K562 (cell line): ENCODE data around the gene LIPE. TPM values are rescaled to one million over a fixed set of nuclear protein-coding genes. Genes with fewer than 3 reads are reported as not detected.

Experiments
- CBX3 ChIP-seq, 2 experiments: IDR thresholded peaks; 1 replicate in 1 of 2; 2 replicates in 1 of 2; pipeline ENCODE4 v1.6.1; 2012; ENCODE audit warnings: inconsistent platforms in 2 of 2, low read length in 2 of 2, borderline replicate concordance in 1 of 2, control low read depth in 1 of 2
- CEBPG ChIP-seq, 3 experiments: fragments of 200-800 bp in 1 of 3; sonication (Bioruptor generic) in 1 of 3; sonication (generic) in 1 of 3; formaldehyde crosslinking in 1 of 3; IDR thresholded peaks in 2 of 3; conservative IDR thresholded peaks in 1 of 3; 2 replicates each; pipeline versions ENCODE4 v1.6.1 to v1.8.0; 2016 to 2022; ENCODE audit warnings: missing compliant biosample characterization in 2 of 3, missing genetic modification characterization in 2 of 3, mild to moderate bottlenecking in 1 of 3, missing genetic modification reagents in 1 of 3
- CREM ChIP-seq: IDR thresholded peaks from 2 replicates; pipeline ENCODE4 v1.6.1; 2014; ENCODE audit warnings: antibody characterized with exemption, low read depth
- EP300 ChIP-seq: IDR thresholded peaks from 2 replicates; pipeline ENCODE4 v1.6.1; 2012; ENCODE audit warnings: low read length, improper control_type of control experiment
- ETV5 ChIP-seq: sonication (generic); formaldehyde crosslinking; IDR thresholded peaks from 2 replicates; pipeline ENCODE4 v1.4.0; 2020; ENCODE audit warnings: low read depth, mild to moderate bottlenecking, missing genetic modification reagents
- GABPB1 ChIP-seq: sonication (generic); formaldehyde crosslinking; IDR thresholded peaks from 2 replicates; pipeline ENCODE4 v1.8.0; 2022; ENCODE audit warnings: mild to moderate bottlenecking, missing genetic modification reagents
- JUND ChIP-seq, 2 experiments: IDR thresholded peaks; 2 replicates in 1 of 2; 3 replicates in 1 of 2; pipeline ENCODE4 v1.6.1; 2011; ENCODE audit warnings: borderline replicate concordance in 2 of 2, low read depth in 2 of 2, low read length in 2 of 2, improper control_type of control experiment in 1 of 2, missing biosample characterization in 1 of 2, missing genetic modification characterization in 1 of 2, missing genetic modification reagents in 1 of 2
- NCOR1 ChIP-seq: fragments of 450-650 bp; IDR thresholded peaks from 2 replicates; pipeline ENCODE4 v1.6.1; 2016; ENCODE audit warnings: mild to moderate bottlenecking, moderate library complexity
- NFIX ChIP-seq: fragments of 250-450 bp; sonication (Bioruptor Pico); IDR thresholded peaks from 2 replicates; pipeline ENCODE4 v1.4.0; 2020; ENCODE audit warnings: low read depth, mild to moderate bottlenecking, moderate library complexity
- PKNOX1 ChIP-seq: fragments of 450-650 bp; IDR thresholded peaks from 2 replicates; pipeline ENCODE4 v1.6.1; 2016
- TBP ChIP-seq: optimal IDR thresholded peaks from 2 replicates; pipeline ENCODE3; 2011; ENCODE audit warnings: low read depth, low read length, improper control_type of control experiment
- ZBTB12 ChIP-seq: fragments of 250-450 bp; sonication (Bioruptor Pico); IDR thresholded peaks from 2 replicates; pipeline ENCODE4 v1.4.0; 2020
- ZBTB8A ChIP-seq: fragments of 450-650 bp; IDR thresholded peaks from 2 replicates; pipeline ENCODE4 v1.6.1; 2018; ENCODE audit warnings: mild to moderate bottlenecking, moderate library complexity; ENCODE audit not compliant: partially characterized antibody
- ZNF445 ChIP-seq: fragments of 250-450 bp; sonication (Bioruptor Pico); IDR thresholded peaks from 2 replicates; pipeline ENCODE4 v1.4.0; 2020; ENCODE audit warnings: low read depth, mild to moderate bottlenecking, moderate library complexity
- polyA plus RNA-seq, 8 experiments: library from polyadenylated mRNA; depleted of rRNA in 4 of 8; stranded (reverse) in 5 of 8; unstranded in 3 of 8; fragments of >200 nt; fragmentation: Nextera tagmentation in 2 of 8; fragmentation: Illumina TruSeq in 1 of 8; extraction: Ambion mirVana in 2 of 8; extraction: Trizol in 1 of 8; gene quantifications; 2 replicates each; pipeline versions ENCODE4 v1.2.1 to v1.2.3, GENCODE V29; 2011 to 2014; ENCODE audit warnings: inconsistent platforms in 1 of 8, missing spikeins in 1 of 8
- total RNA-seq, 7 experiments: library from RNA; depleted of rRNA in 6 of 7; stranded (reverse); fragments of >200 nt in 6 of 7; fragmentation: Illumina TruSeq in 2 of 7; extraction: Trizol in 2 of 7; gene quantifications; 2 replicates each; pipeline versions ENCODE4 v1.2.1 to v1.2.3, GENCODE V29; 2011 to 2021; ENCODE audit warnings: low replicate concordance in 1 of 7
- TF ChIP-seq, protein P1 (sequence below), 2 experiments: fragments of 250-450 bp in 1 of 2; fragments of 450-650 bp in 1 of 2; sonication (Bioruptor Pico) in 1 of 2; IDR thresholded peaks; 2 replicates each; pipeline versions ENCODE4 v1.6.1 to v1.8.0; 2016 to 2021; ENCODE audit warnings: mild to moderate bottlenecking in 2 of 2, moderate library complexity in 2 of 2, missing compliant biosample characterization in 1 of 2, missing genetic modification characterization in 1 of 2

LIPE gene
- total and polyA plus RNA-seq, 9 of the 15 experiments (the other 6 are each of a cell fraction or from before 2014, with no cell fraction given), result 0.22 TPM; not detected in 8

DNA sequence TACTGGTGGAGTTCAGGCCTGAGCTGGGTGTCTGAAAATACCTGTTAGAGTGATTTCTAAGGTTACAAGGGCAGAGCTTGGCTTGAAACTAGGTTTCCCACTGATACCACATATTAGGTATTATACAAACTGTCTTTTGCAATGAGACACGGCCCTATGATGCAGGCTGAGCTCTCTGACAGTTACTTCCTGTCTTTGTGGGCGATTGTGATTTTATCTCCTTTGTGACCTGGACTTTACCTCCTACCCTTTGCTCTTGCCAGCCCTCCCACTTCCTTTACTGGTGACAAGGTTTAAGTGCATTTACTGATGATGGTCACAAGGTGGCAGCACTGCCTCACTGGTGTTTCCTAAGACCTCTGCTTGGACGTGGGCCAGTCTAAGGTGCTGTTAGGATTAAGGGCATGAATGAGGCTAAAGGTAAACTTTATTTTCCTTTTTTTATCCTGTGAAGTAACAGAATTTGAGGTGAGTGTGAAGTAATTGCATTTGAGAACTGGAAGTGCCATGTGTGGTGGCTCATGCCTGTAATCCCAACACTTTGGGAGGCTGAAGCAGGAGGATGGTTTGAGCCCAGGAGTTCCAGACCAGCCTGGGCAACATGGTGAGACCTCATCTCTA, 23.2 kb upstream of the LIPE start (continued):
- no peak for TF ChIP-seq CEBPG (CRISPR knock-in tag; IDR thresholded peaks at IDR 0.05)
- TF ChIP-seq CEBPG (tag; conservative IDR thresholded peaks at IDR 0.05 in 1 of 2, IDR thresholded peaks at IDR 0.05 in 1 of 2), result peak; percentile 36 to 61; a peak in 3 of 4 replicates
- TF ChIP-seq PKNOX1, result peak; percentile 89
- peak; percentile 89 for TF ChIP-seq EP300
- TF ChIP-seq, protein P1, sequence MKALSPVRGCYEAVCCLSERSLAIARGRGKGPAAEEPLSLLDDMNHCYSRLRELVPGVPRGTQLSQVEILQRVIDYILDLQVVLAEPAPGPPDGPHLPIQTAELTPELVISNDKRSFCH (CRISPR knock-in tag; IDR thresholded peaks at IDR 0.05), result no peak
- TF ChIP-seq, protein P1 (tag; IDR thresholded peaks at IDR 0.05), result 0 out of 2 replicates have a peak, but pooled peaks have one; percentile 57
- TF ChIP-seq CBX3 (IDR thresholded peaks at IDR 0.05; ENCODE audit: borderline replicate concordance in 1 of 2, low read length in 2 of 2), result peak in 1 of 2 experiments; percentile 18; a peak in 1 of 3 replicates
- TF ChIP-seq ETV5, result peak; percentile 74
- no peak for TF ChIP-seq ZBTB8A
- 0 out of 2 replicates have a peak, but pooled peaks have one; percentile 42 for TF ChIP-seq ZBTB12 (CRISPR knock-in tag)
- TF ChIP-seq TBP, result no peak
- TF ChIP-seq NCOR1, result 0 out of 2 replicates have a peak, but pooled peaks have one; percentile 13
- TF ChIP-seq GABPB1 (CRISPR knock-in tag), result 0 out of 2 replicates have a peak, but pooled peaks have one; percentile 45
- no peak for TF ChIP-seq ZNF445
- TF ChIP-seq NFIX (CRISPR knock-in tag), result 0 out of 2 replicates have a peak, but pooled peaks have one; percentile 3
- peak; percentile 84 for TF ChIP-seq CREM
- peak; percentile 70 for TF ChIP-seq JUND (IDR thresholded peaks at IDR 0.05; ENCODE audit: borderline replicate concordance, low read depth, low read length)
- peak; percentile 51; the same call in 1 of the 3 replicates for TF ChIP-seq JUND (tag; IDR thresholded peaks at IDR 0.05; ENCODE audit: borderline replicate concordance, low read depth, low read length)
